Measurements from ENCODE around the gene SS18L1.
"Not testable (repeated sequence)": the region's sequence is repeated elsewhere in the genome, so short reads cannot be mapped to it uniquely, and the experiment has no call there.

The SS18L1 gene, protein sequence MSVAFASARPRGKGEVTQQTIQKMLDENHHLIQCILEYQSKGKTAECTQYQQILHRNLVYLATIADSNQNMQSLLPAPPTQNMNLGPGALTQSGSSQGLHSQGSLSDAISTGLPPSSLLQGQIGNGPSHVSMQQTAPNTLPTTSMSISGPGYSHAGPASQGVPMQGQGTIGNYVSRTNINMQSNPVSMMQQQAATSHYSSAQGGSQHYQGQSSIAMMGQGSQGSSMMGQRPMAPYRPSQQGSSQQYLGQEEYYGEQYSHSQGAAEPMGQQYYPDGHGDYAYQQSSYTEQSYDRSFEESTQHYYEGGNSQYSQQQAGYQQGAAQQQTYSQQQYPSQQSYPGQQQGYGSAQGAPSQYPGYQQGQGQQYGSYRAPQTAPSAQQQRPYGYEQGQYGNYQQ

DNA sequence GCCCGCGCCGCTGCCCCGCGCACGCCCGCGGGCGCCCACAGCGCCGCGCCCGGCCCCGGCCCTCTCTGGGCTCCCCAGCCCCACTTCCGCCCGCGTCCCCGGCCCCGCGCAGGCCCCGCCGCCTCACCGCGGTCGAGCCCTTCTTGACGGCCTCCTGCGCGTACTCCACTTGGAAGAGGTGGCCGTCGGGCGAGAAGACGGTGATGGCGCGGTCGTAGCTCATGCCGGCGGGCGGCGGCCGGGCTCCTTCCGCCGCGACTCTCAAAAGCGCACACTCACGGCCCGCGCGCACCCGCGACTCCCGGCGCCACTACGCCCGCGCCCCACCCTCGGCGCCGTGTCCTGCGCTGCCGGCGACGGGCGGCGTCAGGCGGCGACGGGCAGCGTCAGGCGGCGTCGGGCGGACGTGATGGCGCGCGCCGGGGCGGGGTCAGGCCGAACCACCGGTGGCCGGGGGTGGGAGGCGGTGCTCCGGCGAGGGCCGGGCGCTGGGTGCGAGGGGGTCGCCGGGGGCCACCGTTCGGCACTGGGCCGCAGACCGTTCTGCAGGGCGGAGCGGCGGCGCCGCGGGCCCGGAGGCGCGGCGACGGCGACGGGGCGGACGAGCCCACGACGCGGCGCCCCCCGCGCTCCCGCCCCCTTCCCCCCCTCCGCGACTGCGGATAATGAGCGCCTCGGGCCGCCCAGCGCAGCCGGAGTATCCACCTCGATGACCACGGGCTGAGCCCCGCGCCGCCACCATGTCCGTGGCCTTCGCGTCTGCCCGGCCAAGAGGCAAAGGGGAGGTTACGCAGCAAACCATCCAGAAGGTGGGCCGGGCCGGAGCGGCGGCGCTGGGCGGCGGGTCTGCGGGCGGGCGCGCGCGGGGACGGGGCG, at the start of gene SS18L1, which contains the start of gene PSMA7:
Gene SS18L1 (plus strand): TSS at position 689 of the 876 bp plus-strand sequence. CDS start 52 bp downstream, at position 741.
Gene PSMA7 (minus strand): TSS at position 314 of the 876 bp plus-strand sequence. CDS start 91 bp downstream, at position 223.
- DNase-seq = peak; percentile 73

DNA sequence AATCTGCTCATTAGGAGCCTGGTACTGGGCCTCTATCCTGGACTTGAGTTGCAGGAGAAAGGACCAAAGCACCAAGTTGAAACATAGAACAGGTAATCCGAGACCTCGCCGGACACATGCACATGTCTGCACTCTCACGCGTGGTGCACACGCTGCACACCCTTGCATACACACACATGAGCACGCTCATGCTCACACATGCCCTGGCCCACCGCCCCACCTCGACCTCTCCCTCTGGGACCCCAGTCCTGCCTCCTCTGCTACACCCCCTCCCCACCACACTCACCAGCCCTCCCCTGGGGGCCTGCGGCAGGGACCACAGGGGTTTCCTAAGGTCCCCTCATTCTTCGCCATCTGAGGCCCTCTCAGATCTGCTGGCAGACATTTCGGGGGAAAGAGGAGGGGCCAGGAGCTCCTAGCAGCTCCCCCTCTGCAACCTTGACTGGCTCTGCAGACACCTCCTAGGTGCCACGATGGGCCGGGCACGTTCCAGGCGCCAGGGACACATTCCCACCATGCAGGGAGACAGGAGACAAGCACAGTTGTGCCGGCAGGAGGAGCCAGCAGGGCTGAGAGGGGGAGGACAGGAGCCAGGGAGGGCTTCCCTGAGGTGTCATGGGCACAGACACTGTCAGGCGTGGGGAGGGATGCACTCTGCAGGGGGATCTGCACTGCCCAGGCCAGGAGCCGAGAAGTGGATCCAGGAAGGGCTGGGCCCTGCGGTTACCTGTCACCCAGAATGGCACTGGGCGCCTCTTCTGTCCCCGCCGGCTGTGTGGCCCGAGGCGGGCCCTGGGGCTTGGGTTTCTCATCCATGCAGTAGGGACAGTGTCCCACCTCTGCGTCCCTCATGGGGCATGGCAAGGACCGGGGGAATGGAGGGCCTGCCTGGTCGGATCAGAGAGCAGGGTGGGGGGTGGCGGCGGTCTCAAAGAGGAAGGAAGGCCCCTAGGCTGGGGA, 46.9 kb upstream of the SS18L1 start:
- DNase-seq = no peak

DNA sequence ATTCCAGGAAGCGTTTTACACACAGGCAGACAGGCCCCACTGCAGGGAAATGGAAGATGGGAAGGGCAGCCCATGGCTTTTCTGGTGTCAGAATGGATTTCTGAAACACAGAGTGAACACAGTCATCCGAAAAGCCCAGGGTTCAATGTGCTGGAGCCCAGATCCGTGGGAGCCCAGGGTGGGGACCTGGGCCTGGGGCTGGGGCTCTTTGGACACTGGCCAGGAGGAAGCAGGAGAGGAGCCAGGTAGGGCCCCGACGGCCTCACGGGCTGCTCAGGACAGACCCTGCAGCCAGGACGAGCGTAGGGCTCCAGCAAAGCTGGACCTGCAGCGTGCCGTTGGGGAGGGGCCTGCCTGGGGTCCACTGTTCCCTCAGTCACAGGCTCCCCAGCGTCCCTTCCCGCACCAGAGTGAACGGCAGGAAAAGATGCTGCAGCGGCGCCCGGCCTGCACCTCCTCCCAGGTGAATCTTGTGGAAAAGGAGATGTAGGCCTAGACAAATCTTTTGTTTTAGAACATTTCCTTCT, 45.6 kb upstream of the SS18L1 start:
- DNase-seq = no peak

DNA sequence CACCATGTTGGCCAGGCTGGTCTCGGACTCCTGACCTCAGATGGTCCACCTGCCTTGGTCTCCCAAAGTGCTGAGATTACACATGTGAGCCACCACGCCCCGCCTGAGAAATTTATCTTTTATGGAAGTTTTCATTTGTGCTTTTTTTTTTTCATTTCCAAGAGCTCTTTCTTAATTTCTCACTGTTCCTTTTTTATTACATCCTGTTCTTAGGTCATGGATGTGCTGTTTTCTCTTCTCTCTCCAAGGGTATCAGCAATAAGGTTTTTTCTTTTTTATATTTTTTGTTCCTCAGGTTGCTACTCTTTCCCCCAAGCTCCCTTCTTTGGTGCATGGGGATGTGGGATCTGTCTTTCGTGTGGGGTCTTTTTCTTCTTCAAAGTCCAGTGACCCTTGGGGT, 42.5 kb upstream of the SS18L1 start:
- no peak for DNase-seq

DNA sequence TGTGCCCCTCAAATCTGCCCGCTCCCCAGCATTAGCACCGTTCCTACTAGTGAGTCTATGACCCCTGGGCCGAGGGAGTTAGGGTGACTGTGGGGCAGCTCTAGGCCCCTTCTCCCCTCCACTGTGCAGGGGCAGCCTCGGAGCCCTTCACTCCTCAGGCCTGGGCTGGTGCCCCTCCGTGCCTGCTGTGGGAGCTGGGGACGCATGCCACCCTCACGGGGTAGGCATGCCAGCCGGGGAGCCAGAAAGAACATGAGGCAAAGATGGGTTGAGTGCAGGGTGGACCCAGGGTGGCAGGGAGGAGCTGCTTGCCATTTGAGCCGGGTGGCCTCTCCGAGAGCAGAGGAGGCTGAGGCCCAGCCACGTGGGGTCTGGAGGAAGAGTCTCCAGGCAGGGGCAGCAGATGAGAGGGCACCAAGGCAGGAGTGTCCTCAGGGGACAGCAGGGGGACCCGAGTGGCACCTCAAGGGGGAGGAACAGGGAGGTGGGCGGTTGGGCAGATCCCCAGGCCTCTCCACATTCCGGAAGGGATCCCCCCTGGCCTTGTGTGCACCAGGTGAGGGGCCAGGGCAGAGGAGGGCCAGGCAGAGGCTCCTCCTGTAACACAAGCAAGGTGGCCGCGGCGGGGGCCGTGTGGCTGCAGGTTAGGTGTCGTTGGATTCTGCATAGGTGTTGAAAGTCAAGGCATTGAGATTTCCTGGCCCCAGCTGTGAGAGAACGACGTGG, 39.9 kb upstream of the SS18L1 start:
- no peak for DNase-seq

DNA sequence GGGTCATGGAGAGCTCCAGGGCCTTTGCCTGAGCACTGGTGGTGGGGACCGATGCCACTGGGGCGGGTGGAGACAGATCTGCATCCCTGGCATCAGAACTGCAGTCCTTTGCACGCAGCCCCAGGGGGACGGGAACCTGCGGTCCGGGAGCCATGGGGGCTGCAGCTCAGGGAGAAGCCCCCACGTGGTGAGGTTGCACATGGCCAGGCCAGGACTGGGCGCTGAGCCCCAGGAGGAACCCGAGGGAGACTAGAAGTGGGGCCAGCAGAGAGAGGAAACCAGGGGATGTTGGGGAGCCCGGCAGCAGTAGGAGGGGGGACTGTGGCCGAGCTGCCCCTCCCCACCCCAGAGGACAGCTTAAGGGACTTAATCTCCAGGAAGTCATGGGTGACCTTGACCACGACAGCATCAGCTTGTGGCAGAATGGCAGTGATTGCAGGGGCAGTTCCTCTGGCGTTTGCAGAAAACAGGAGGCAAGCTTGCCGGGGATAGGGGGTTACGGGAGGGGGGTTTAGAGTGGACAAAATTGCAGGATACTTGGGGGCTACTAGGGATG, 39.3 kb upstream of the SS18L1 start:
- DNase-seq = no peak

DNA sequence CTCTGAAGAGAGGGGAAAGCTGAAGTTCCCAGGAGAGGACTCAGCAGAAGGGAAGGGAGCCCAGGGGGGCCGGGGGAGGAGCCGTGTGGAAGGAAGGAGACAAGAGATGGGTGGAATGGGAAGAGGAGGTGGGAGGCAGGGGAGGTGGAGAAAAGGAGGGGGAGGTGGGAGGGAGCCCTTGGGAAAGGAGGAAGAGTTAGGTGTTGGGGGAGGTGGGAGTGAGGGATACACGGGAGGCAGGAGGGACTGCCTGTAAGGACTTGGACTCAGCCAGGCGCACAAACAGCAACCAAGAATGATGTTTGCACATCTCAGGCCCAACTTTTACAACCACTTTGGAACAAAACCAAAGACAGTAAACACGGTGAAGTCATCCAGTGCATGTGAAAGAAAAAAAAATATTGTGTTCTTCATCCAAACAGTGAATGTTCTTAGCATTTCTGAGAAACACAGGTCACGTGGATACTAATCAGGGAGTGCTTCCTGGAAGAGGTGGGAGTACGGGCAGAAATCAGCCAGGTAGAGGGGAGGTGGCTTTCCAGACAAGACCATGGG, 38.7 kb upstream of the SS18L1 start:
- no peak for DNase-seq

DNA sequence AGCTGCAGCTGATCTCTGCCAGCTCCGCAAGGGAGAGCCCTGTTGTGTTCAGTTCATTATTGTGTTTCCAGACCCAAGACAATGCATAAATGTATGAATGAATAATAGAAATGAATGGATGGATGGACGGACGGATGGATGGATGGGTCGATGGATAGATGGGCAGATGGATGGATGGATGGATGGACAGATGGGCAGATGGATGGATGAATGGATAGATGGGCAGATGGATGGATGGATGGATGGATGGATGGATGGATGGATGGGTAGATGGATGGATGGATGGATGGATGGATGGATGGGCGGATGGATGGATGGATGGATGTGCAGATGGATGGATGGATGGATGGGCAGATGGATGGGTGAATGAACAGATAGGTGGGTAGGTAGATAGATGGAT, 38.0 kb upstream of the SS18L1 start:
- no peak for DNase-seq

DNA sequence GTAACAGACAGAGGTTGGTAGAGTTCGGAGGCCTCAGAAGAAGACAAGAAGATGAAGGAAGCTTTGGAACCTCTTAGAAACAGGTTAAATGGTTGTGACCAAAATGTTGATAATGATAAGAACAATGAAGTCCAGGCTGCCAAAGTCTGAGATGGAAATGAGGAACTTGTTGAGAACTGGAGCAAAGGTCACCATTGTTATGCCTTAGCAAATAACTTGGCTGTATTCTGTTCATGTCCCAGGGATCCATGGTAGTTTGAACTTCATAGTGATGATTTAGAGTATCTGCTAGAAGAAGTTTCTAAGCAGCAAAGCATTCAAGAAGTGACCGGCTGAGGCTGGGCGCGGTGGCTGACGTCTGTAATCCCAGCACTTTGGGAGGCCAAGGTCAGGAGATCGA, 32.4 kb upstream of the SS18L1 start:
- DNase-seq = no peak

DNA sequence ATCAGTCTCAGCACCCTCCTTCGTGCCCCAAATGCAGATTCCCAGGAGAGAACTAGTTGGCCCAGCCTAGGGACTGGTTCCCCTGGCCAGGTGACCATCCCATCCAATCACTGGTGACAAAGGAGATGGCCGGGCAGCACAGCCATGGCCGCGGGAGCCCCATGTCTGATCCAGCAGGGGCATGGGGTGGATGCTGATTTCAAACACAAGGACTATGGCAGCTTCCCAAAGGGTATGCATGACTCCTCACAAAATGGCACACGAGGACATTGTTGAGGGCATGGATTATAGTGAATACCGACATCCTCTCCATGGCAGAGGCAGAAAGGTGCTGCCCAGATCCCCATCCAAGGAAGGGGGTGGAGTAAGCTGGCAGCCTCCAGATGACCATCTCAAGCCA, 31.2 kb upstream of the SS18L1 start:
- DNase-seq = no peak

DNA sequence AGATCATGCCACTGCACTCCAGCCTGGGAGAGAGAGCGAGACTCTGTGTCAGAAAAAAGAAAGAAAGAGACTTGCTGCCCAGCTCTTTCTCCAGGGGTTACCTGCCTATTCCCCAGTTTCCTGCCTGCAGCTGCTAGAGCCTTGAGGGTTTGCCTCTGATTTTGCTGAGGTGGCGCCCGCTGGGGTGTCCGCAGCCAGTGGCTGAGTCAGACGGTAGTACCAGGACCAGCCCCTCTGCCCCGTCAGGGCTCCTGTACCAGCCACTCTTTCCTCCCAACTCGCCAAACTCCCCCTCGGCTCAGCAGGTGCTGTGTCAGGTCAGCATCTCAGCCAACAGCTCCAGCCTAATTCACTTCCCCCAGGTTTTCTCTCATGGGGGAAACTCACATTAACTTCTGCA, 28.7 kb upstream of the SS18L1 start:
- DNase-seq = no peak

DNA sequence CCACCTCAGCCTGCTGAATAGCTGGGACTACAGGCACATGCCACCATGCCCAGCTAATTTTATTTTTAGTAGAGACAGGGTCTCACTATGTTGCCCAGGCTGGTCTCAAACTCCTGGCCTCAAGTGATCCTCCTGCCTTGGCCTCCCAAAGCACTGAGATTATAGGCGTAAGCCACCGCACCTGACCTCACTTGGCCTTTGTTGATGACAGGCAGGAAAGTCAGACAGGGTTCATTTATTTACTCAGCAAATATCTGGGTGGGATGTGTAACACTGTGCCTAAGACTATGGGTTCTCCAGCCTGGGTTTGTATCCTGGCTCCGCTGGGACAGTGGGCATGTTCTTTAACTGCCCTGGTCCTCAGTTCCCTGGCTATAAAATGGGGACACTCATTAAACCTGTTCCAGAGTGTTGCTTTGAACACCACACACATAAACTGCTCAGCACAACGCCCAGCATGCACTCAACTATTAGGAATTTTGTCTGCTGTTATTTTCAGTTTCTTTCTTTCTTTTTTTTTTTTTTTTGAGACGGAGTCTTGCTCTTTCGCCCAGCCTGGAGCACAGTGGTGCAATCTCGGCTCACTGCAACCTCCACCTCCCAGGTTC, 27.7 kb upstream of the SS18L1 start:
- DNase-seq = not testable (repeated sequence)

DNA sequence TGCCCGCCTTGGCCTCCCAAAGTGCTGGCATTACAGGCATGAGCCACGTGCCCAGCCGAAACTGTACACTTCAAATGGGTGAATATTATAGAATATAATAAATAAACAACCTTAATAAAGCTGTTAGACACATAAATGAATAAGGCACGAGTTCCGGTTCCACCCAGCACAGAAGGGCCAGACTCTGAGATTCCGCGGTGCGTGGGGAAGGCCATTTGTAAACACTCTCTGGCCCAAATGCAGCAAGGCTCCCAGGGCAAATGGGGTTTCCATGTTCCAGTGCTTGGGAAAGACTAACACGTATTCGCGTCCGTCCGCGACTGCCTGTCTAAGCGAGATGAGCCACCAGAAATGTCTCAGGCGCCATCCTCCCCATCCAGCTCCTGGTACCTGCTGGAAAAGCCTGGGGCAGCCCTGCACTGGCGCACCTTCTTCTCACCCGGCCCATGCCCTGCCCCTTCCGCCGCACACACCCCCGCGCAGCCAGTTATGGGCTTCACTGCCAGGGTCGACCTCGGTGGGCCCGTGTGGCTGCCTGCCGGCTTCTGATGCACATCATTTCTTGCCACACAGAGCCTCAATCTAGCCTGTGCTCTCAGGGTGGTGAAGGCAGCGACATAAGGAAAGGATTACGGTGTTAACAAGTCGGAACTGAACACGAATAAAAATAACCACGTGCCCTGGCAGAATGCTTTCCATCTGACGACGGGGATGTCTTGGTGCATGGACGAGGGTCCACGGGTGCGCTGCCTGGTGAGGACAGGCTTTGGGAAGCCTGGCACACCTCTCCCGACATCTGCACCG, 26.8 kb upstream of the SS18L1 start:
- no peak for DNase-seq

DNA sequence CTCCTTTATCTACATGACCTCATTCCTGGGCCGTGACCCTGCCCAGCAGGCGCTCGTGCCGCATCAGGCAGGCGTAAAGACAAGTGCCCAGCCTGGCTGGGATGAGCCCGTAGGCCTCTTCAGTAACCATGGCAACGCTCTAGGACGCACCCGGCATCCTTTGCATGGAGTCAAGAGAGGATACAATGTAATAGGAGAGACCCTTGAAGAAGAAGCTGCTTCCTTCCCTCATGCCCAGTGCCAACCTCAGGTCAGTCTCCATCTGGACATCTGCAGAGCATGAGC, 26.3 kb upstream of the SS18L1 start:
- DNase-seq = no peak

DNA sequence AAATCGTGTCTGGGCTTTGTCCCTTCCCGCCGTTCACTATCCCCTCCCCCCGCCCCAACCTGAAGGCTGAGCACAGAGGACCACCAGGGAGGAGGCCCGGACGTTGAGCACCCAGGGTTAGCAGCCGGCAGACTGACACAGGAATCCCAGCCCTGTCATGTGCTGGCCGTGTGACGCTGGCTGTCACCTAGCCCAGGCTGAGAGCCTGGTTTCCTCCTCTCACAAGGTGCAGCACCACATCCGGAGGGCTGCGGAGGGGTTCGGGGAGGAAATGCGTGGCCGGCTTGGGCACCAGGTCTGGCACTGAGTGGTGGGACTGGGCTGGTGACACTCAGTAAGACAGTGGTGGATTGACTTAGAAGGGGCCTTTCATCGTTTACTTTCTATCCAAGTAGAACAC, 25.9 kb upstream of the SS18L1 start:
- DNase-seq = no peak

DNA sequence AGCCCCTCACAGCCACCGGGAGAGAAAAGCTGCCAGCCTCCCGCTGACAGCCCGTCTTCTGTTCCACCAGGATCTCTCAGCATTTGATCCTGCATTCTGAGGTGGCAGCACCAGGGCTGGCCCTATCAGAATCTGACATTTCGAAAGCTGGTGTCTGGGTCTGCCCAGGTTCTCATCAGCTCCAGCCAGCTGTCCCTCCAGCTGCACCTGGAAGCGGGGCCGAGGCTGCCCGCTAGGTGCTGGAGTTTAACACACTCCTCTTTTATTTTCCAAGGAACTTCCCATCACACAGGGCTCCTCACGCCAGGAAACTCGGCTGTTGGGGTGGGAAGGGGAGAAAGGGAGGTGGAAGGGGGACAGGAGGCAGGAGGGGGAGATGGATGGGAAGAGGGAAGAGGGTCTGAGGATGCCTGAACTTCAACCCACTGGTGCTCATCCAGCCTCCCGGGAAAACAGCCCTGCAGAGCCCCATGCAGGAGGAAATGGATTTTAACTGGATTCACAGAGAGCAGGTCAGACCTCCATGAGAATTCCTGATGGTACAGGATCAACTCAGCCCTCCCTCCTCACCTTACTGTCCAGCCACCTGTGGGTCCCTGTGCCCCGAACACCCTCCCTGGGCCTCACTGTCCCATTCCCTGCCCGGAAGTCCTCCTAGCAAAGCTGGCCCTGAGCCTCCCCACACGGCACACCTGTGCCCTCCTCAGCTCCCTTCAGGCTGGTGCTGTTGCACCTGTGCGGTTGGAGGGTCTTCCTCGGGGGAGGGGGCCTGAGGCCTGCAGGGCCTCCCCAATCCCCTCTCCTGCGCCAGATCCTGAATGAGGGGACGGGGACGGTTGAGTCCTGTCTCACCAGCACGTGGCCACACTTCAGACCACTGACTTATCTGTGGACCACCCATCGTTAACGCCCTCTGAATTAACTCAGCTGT, 25.2 kb upstream of the SS18L1 start:
- no peak for DNase-seq

DNA sequence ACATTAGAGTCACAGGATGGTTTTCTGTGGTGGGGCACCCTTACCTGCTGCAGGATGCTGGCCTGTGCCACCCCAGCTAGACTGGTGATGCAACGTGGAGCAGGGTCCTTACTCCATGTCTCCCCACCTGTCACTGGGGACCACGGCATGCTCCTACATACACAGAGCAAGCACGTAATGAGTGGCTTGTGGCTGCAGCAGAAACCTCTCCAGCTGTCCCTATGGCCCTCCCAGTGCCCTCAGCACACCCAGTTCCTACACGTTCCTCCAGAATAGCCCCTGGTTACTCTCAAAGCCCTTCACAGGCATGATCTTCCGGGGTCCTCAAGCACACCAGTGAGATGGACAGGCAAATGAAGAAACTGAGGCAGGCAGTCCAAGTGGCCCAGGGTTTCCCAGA, 24.5 kb upstream of the SS18L1 start:
- DNase-seq = no peak

DNA sequence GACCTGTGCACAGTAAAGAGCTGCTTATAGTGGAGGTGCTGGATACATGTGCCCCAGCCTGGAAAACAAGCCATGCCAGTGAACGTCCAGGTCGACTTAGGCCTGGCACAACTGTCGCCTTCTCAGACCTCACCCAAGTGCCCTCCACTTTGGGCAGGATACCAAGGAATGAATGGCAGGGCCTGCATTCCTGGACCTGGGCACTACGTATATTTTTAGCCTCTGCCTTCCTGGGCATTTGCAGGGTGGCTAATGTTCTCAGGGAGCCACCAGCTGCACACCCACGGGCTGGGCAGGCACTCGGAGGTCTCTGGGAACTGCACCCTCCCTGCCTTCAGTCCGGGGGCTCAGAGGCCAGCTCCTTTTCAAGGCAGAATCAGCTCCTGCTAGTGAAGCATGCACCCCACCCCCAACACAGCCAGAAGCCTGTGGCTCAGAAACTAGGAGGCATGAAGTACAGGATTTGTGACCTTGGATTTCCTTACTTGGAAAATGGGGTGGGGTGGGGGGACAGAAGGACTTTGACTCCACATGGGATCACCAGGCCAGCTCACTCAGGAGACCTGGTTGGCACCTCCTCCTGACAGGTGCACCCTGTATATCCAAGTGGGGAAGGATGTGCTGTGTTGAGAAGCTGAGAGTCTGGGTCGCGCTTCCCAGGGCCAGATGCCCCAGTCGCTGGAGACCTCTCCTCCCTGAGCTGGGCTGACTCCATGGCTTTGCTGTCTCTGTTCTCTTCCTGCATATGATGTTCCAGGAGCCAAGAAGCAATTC, 23.8 kb upstream of the SS18L1 start:
- DNase-seq = no peak
